Upper lobe of left lung (tissue), 4 donors: ENCODE measurements around the gene CCDC185.

Experiments
- CTCF ChIP-seq, 6 experiments: fragments of 450-650 bp in 4 of 6; fragments of 200-600 bp in 2 of 6; sonication (generic) in 2 of 6; IDR thresholded peaks; one replicate each; pipeline ENCODE4 v1.5.1; 2016 to 2019; ENCODE audit warnings: antibody characterized with exemption in 6 of 6
- EP300 ChIP-seq, 4 donors: sonication (generic); formaldehyde crosslinking; IDR thresholded peaks; one replicate each; pipeline ENCODE4 v1.5.1; 2017; ENCODE audit warnings: antibody characterized with exemption in 4 of 4, control low read depth in 2 of 4
- POLR2A ChIP-seq, 4 donors: fragments of 450-650 bp; IDR thresholded peaks; one replicate each; pipeline ENCODE4 v1.5.1; 2016 to 2017; ENCODE audit warnings: antibody characterized with exemption in 4 of 4, mild to moderate bottlenecking in 2 of 4
- POLR2AphosphoS5 ChIP-seq, 2 donors: sonication (generic); formaldehyde crosslinking; IDR thresholded peaks; one replicate each; pipeline ENCODE4 v1.5.1; 2017; ENCODE audit warnings: antibody characterized with exemption in 2 of 2

- TF ChIP-seq CTCF (IDR thresholded peaks at IDR 0.05) (no peak), EP300 (IDR thresholded peaks at IDR 0.05) (no peak), POLR2AphosphoS5 (IDR thresholded peaks at IDR 0.05) (no peak), POLR2A (IDR thresholded peaks at IDR 0.05) (no peak)
Observed at GRCh38 chr1:223344491-223344890, 48.7 kb upstream of the CCDC185 start.
